GM12891 (cell line): ENCODE results near the gene GSC2.

Experiments used
- PAX5 ChIP-seq: IDR thresholded peaks from 2 replicates; pipeline ENCODE4 v1.6.1; 2011; ENCODE audit warnings: low read length, moderate library complexity, mild to moderate bottlenecking; ENCODE audit not compliant: insufficient read depth, severe bottlenecking
- POLR2A ChIP-seq: IDR thresholded peaks from 2 replicates; pipeline ENCODE4 v1.6.1; 2011; ENCODE audit warnings: low read depth, low read length, control low read depth
- POLR2AphosphoS5 ChIP-seq: IDR thresholded peaks from 2 replicates; pipeline ENCODE4 v1.6.1; 2011; ENCODE audit warnings: low read depth, low read length, control low read depth
- POU2F2 ChIP-seq: IDR thresholded peaks from 2 replicates; pipeline ENCODE4 v1.6.1; 2011; ENCODE audit warnings: low read depth, mild to moderate bottlenecking, control low read depth, low read length, moderate library complexity
- SPI1 ChIP-seq: IDR thresholded peaks from 2 replicates; pipeline ENCODE4 v1.6.1; 2011; ENCODE audit warnings: low read depth, low read length, control low read depth
- TAF1 ChIP-seq: IDR thresholded peaks from 2 replicates; pipeline ENCODE4 v1.6.1; 2011; ENCODE audit warnings: low read depth, low read length, control low read depth

GRCh38 chr22:19196841-19197612 lies 46.9 kb upstream of the GSC2 start:
- no peak for TF ChIP-seq POLR2A
- no peak for TF ChIP-seq POLR2AphosphoS5
- TF ChIP-seq SPI1, result no peak
- TF ChIP-seq TAF1, result no peak
- no peak for TF ChIP-seq POU2F2
- TF ChIP-seq PAX5, result no peak
